PC-3 (cell line): ENCODE data around the gene PLSCR1.

Experiments used
- CTCF ChIP-seq: fragments of 300-600 bp; sonication (generic); conservative IDR thresholded peaks from 2 replicates; pipeline ENCODE4 v1.5.1; 2017; ENCODE audit warnings: antibody characterized with exemption, low read depth, mild to moderate bottlenecking, low read length
- EZH2phosphoT487 ChIP-seq: fragments of 300-600 bp; sonication (generic); IDR thresholded peaks from 2 replicates; pipeline ENCODE4 v1.6.1; 2018; ENCODE audit warnings: mild to moderate bottlenecking, antibody characterized with exemption, low read length, borderline replicate concordance

- TF ChIP-seq CTCF, result no peak
- TF ChIP-seq EZH2phosphoT487, result no peak
Measured at GRCh38 chr3:146504498-146505197, 39.8 kb downstream of the PLSCR1 start.
